Heart left ventricle (tissue), 13 donors: Measurements from ENCODE around the gene CCDC192.

Source experiments
- CTCF ChIP-seq, 12 donors: fragments of 200-600 bp; sonication (generic) in 4 of 12; IDR thresholded peaks; one replicate each; pipeline versions ENCODE4 v1.5.0 to v1.8.0; 2018 to 2022; ENCODE audit warnings: antibody characterized with exemption in 12 of 12, mild to moderate bottlenecking in 5 of 12
- POLR2A ChIP-seq, 2 donors: fragments of 450-650 bp; IDR thresholded peaks; one replicate each; pipeline ENCODE4 v1.6.1; 2017; ENCODE audit warnings: antibody characterized with exemption in 2 of 2, mild to moderate bottlenecking in 2 of 2, moderate library complexity in 2 of 2
- donor health status: ischemic (EF 13 %, LVEDD 7.1; RV severe dilation, severe dysfunction).
- donor health status: DM: no; HTN: yes; CAD: no.
- donor health status: DM: no; HTN: no; CAD: no.
- donor health status: ischemic (EF 25% LVEDD 6.9; RV normal size, moderate dysfunction).
- donor health status: ischemic (EF 25% LVEDD 5.7; RV mildly dilated, moderate dysfunction).
- donor health status: ischemic (EF 35%, LVEDD 5.7; RV mildly dilated, moderate dysfunction).
- donor health status: nonischemic (EF 11% LVEDD 7.7; RV severe dilation, severe dysfunction).
- donor health status: DM: yes; HTN: yes; CAD: no.
- donor health status: PGD.
- donor health status: ischemic (EF 29% LVEDD 5.4; RV normal size, mild dysfunction).
- donor health status: nonischemic (EF 23%, LVEDD 6.1; RV moderate dilation, normal function).

- TF ChIP-seq CTCF (IDR thresholded peaks at IDR 0.05), result no peak
- no peak for TF ChIP-seq POLR2A (IDR thresholded peaks at IDR 0.05)
Measured at GRCh38 chr5:127871503-127872153, 168.4 kb downstream of the CCDC192 start.
